ENCODE data around the gene RLF. TPM values are rescaled to one million over a fixed set of nuclear protein-coding genes. Genes with fewer than 3 reads are reported as not detected.

RLF gene
- total RNA-seq, 1 donor from 2014 or later = 15.4 TPM

DNA sequence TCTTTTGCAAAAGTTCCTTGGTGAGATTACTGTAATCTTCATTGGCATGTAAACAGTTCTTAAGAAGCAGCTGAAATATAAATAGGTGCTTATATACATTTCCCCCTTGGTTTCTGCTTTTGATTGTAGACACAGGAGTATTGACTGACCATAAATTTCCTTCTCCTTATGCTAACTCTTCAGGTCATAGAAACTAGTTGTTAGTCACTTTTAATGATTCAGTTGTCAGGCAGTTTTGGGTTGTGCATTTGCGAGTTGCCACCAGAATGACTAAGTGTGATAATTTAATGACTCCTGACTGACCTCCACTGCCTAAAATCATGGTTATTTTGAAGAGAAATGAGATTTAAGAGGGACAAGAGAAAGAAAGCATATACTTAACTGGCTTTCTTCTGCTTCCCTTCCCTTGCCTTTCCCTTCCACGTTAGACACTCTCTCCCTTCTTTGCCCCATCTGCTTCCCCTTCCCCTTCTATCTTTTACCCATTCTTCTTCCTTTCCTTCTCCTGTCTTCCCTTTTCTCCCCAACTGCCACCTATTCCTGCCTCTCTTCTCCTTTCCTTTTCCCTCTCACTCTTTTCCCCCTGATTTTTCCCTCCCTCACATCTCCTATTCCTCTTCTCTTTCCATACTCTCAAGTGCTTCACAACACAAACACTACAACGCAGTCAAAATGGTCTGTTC lies 109.1 kb downstream of the RLF start:
- H3K4me1 Mint-ChIP-seq (ENCODE audit: low read depth, unreplicated experiment) = peaks cover 16% of the 10 kb centered on the region
- FAIRE-seq = no peak
- H3K27me3 ChIP-seq (ENCODE audit: insufficient read depth, low read length) = no peaks in the 10 kb centered on the region
- H4K20me1 ChIP-seq (ENCODE audit: insufficient read depth, low read length) = peaks cover 6% of the 10 kb centered on the region
- no peak overlapping the region for H3K27ac Mint-ChIP-seq (ENCODE audit: unreplicated experiment)
- H3K9ac ChIP-seq (ENCODE audit: low read length) = peak overlapping the region; percentile 3
- H3K79me2 ChIP-seq (ENCODE audit: insufficient read depth, low read length) = peaks cover 24% of the 10 kb centered on the region
- H3K27ac ChIP-seq (ENCODE audit: low read depth, low read length) = no peak overlapping the region
- peak overlapping the region; percentile 21 for H3K4me3 Mint-ChIP-seq (ENCODE audit: unreplicated experiment)
- no peak overlapping the region for H2AFZ ChIP-seq (ENCODE audit: low read depth, low read length)
- no peaks in the 10 kb centered on the region for H3K27me3 Mint-ChIP-seq (ENCODE audit: low read depth, unreplicated experiment)
- H3K36me3 Mint-ChIP-seq (ENCODE audit: low read depth, unreplicated experiment) = peaks cover 18% of the 10 kb centered on the region
- H3K9me3 ChIP-seq (ENCODE audit: insufficient read depth, low read depth, low read length) = no peaks in the 10 kb centered on the region
- H3K4me3 ChIP-seq (ENCODE audit: insufficient read depth, low read depth, low read length) = no peak overlapping the region
- no peak overlapping the region for H3K4me2 ChIP-seq (ENCODE audit: low read length)
- no peaks in the 10 kb centered on the region for H3K9me3 Mint-ChIP-seq (ENCODE audit: unreplicated experiment)
- peak; percentile 39 for DNase-seq (ENCODE audit: low read depth)
- H3K36me3 ChIP-seq (ENCODE audit: insufficient read depth, low read length) = peaks cover 50% of the 10 kb centered on the region
- TF ChIP-seq, protein P1, sequence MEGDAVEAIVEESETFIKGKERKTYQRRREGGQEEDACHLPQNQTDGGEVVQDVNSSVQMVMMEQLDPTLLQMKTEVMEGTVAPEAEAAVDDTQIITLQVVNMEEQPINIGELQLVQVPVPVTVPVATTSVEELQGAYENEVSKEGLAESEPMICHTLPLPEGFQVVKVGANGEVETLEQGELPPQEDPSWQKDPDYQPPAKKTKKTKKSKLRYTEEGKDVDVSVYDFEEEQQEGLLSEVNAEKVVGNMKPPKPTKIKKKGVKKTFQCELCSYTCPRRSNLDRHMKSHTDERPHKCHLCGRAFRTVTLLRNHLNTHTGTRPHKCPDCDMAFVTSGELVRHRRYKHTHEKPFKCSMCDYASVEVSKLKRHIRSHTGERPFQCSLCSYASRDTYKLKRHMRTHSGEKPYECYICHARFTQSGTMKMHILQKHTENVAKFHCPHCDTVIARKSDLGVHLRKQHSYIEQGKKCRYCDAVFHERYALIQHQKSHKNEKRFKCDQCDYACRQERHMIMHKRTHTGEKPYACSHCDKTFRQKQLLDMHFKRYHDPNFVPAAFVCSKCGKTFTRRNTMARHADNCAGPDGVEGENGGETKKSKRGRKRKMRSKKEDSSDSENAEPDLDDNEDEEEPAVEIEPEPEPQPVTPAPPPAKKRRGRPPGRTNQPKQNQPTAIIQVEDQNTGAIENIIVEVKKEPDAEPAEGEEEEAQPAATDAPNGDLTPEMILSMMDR (IDR thresholded peaks at IDR 0.05; ENCODE audit: insufficient read depth, low read depth, low read length) = no peak
- TF ChIP-seq EZH2 (IDR thresholded peaks at IDR 0.05; ENCODE audit: insufficient read depth, low read length) = no peak
- peaks cover 27% of the 10 kb centered on the region for H3K4me1 ChIP-seq (ENCODE audit: insufficient read depth, low read length)

DNA sequence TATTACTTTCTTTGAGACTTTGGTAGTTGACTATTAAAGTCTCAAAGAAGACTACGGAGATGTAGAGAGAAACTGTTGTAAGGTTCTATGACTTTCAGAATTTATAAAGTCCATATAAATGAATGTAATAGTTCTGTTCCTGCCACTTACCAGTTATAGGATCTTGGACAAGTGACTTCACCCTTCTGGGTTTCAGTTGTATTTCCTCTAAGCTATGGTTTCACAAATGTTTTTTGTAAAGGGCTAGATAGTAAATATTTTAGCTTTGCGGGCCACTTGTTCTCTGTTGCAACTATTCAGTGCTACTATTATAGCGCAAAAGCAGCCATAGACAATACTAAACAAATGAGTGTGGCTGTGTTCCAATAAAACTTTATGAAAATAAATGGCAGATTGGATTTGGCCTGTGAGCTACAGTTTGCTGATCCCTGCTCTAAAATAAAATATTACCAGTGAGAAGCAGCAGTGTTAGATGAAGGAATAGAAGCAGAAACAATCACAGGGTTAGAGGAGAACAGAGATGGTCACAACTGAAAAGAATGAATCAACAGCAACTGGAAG lies 111.5 kb downstream of the RLF start:
- H3K4me1 ChIP-seq (ENCODE audit: insufficient read depth, low read length) = peaks cover 10% of the 10 kb centered on the region
- no peak overlapping the region for H3K27ac ChIP-seq (ENCODE audit: low read depth, low read length)
- Mint-ChIP-seq H3K27me3 (ENCODE audit: low read depth, unreplicated experiment) (no peaks in the 10 kb centered on the region), H3K9me3 (ENCODE audit: unreplicated experiment) (no peaks in the 10 kb centered on the region), H3K4me1 (ENCODE audit: low read depth, unreplicated experiment) (peaks cover 9% of the 10 kb centered on the region), H3K27ac (ENCODE audit: unreplicated experiment) (no peak overlapping the region), H3K36me3 (ENCODE audit: low read depth, unreplicated experiment) (peaks cover 18% of the 10 kb centered on the region), H3K4me3 (ENCODE audit: unreplicated experiment) (no peak overlapping the region)
- H3K9me3 ChIP-seq (ENCODE audit: insufficient read depth, low read depth, low read length) = no peaks in the 10 kb centered on the region
- peaks cover 15% of the 10 kb centered on the region for H4K20me1 ChIP-seq (ENCODE audit: insufficient read depth, low read length)
- no peak overlapping the region for H2AFZ ChIP-seq (ENCODE audit: low read depth, low read length)
- H3K27me3 ChIP-seq (ENCODE audit: insufficient read depth, low read length) = no peaks in the 10 kb centered on the region
- H3K4me2 ChIP-seq (ENCODE audit: low read length) = no peak overlapping the region
- DNase-seq (ENCODE audit: low read depth) (no peak), FAIRE-seq (no peak)
- H3K36me3 ChIP-seq (ENCODE audit: insufficient read depth, low read length) = peaks cover 58% of the 10 kb centered on the region
- no peak overlapping the region for H3K9ac ChIP-seq (ENCODE audit: low read length)
- H3K4me3 ChIP-seq (ENCODE audit: insufficient read depth, low read depth, low read length) = no peak overlapping the region
- H3K79me2 ChIP-seq (ENCODE audit: insufficient read depth, low read length) = peaks cover 24% of the 10 kb centered on the region
- TF ChIP-seq, protein P1 (IDR thresholded peaks at IDR 0.05; ENCODE audit: insufficient read depth, low read depth, low read length) = no peak
- no peak for TF ChIP-seq EZH2 (IDR thresholded peaks at IDR 0.05; ENCODE audit: insufficient read depth, low read length)
